ENCODE results near the gene RAB11B. TPM values are rescaled to one million over a fixed set of nuclear protein-coding genes. Genes with fewer than 3 reads are reported as not detected.
A peak's percentile ranks its signal among the peaks of the same experiment; 100 is the strongest.

The RAB11B gene
- total and polyA plus RNA-seq, 2 of the 13 experiments (the other 11 are each of a cell fraction or from before 2014, with no cell fraction given) = 6.0 to 28.4 TPM

DNA sequence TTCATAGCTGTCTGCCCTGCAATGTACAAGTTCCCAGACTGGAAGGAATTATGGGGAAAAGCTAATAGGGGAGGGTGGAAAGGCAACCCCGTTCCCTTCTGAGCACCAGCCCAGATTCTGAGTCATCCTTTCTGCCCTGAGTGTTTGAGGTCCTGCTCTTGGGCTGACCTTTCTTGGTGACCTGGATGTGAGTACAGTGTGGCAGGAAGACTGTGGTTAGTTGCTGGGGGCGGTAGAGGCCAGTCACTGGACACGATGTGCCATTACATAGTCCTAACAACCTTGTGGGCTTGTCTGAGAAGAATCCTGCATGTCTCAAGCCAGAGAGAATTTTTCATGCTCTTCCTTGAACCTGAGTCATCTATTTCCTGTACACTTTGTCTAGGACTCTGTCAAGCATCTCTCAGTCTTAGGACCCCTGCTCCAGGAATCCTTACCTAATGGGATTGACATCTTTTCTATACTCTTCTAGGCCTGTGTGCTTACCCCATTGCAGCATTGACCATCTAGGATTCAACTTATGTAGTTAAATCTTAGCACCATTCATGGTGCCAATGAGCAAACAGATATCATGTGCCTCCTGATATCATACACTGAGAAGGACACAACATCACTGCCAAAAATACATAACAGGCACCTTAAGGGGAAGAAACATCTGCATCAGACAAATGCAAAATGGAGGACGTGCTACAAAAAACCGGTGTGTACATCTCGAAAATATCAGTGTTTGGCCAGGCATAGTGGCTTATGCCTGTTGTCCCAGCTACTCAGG lies 34.3 kb upstream of the RAB11B start (continued):
- TF ChIP-seq, protein P1, sequence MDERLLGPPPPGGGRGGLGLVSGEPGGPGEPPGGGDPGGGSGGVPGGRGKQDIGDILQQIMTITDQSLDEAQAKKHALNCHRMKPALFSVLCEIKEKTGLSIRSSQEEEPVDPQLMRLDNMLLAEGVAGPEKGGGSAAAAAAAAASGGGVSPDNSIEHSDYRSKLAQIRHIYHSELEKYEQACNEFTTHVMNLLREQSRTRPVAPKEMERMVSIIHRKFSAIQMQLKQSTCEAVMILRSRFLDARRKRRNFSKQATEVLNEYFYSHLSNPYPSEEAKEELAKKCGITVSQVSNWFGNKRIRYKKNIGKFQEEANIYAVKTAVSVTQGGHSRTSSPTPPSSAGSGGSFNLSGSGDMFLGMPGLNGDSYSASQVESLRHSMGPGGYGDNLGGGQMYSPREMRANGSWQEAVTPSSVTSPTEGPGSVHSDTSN (CRISPR knock-in tag; IDR thresholded peaks at IDR 0.05) = no peak
- TF ChIP-seq MIXL1 (CRISPR knock-in tag; IDR thresholded peaks at IDR 0.05) (peak; percentile 53; the same call in 1 of the 2 replicates), ZKSCAN8 (CRISPR knock-in tag; IDR thresholded peaks at IDR 0.05; ENCODE audit: borderline replicate concordance) (0 out of 2 replicates have a peak, but pooled peaks have one; percentile 32), SOX5 (CRISPR knock-in tag; IDR thresholded peaks at IDR 0.05; ENCODE audit: borderline replicate concordance) (peak; percentile 73; the same call in 1 of the 2 replicates), FOSL1 (CRISPR knock-in tag; IDR thresholded peaks at IDR 0.05; ENCODE audit: borderline replicate concordance) (no peak; the same call in 1 of the 2 replicates), ZNF333 (CRISPR knock-in tag; IDR thresholded peaks at IDR 0.05; ENCODE audit: borderline replicate concordance) (no peak)
- TF ChIP-seq, protein P2, sequence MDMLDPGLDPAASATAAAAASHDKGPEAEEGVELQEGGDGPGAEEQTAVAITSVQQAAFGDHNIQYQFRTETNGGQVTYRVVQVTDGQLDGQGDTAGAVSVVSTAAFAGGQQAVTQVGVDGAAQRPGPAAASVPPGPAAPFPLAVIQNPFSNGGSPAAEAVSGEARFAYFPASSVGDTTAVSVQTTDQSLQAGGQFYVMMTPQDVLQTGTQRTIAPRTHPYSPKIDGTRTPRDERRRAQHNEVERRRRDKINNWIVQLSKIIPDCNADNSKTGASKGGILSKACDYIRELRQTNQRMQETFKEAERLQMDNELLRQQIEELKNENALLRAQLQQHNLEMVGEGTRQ (IDR thresholded peaks at IDR 0.05; ENCODE audit: low read depth, low read length) = no peak
- TF ChIP-seq, protein P2 (CRISPR knock-in tag; IDR thresholded peaks at IDR 0.05; ENCODE audit: borderline replicate concordance) = no peak
- TF ChIP-seq, protein P3, sequence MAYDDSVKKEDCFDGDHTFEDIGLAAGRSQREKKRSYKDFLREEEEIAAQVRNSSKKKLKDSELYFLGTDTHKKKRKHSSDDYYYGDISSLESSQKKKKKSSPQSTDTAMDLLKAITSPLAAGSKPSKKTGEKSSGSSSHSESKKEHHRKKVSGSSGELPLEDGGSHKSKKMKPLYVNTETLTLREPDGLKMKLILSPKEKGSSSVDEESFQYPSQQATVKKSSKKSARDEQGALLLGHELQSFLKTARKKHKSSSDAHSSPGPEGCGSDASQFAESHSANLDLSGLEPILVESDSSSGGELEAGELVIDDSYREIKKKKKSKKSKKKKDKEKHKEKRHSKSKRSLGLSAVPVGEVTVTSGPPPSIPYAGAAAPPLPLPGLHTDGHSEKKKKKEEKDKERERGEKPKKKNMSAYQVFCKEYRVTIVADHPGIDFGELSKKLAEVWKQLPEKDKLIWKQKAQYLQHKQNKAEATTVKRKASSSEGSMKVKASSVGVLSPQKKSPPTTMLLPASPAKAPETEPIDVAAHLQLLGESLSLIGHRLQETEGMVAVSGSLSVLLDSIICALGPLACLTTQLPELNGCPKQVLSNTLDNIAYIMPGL (CRISPR knock-in tag; IDR thresholded peaks at IDR 0.05; ENCODE audit: borderline replicate concordance in 1 of 2, low read depth in 1 of 2) = no peak
- TF ChIP-seq, protein P4, sequence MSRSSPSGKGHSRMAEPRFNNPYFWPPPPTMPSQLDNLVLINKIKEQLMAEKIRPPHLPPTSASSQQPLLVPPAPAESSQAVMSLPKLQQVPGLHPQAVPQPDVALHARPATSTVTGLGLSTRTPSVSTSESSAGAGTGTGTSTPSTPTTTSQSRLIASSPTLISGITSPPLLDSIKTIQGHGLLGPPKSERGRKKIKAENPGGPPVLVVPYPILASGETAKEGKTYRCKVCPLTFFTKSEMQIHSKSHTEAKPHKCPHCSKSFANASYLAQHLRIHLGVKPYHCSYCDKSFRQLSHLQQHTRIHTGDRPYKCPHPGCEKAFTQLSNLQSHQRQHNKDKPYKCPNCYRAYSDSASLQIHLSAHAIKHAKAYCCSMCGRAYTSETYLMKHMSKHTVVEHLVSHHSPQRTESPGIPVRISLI (CRISPR knock-in tag; IDR thresholded peaks at IDR 0.05; ENCODE audit: borderline replicate concordance) = peak; percentile 32; the same call in 1 of the 2 replicates
- TF ChIP-seq, protein P5, sequence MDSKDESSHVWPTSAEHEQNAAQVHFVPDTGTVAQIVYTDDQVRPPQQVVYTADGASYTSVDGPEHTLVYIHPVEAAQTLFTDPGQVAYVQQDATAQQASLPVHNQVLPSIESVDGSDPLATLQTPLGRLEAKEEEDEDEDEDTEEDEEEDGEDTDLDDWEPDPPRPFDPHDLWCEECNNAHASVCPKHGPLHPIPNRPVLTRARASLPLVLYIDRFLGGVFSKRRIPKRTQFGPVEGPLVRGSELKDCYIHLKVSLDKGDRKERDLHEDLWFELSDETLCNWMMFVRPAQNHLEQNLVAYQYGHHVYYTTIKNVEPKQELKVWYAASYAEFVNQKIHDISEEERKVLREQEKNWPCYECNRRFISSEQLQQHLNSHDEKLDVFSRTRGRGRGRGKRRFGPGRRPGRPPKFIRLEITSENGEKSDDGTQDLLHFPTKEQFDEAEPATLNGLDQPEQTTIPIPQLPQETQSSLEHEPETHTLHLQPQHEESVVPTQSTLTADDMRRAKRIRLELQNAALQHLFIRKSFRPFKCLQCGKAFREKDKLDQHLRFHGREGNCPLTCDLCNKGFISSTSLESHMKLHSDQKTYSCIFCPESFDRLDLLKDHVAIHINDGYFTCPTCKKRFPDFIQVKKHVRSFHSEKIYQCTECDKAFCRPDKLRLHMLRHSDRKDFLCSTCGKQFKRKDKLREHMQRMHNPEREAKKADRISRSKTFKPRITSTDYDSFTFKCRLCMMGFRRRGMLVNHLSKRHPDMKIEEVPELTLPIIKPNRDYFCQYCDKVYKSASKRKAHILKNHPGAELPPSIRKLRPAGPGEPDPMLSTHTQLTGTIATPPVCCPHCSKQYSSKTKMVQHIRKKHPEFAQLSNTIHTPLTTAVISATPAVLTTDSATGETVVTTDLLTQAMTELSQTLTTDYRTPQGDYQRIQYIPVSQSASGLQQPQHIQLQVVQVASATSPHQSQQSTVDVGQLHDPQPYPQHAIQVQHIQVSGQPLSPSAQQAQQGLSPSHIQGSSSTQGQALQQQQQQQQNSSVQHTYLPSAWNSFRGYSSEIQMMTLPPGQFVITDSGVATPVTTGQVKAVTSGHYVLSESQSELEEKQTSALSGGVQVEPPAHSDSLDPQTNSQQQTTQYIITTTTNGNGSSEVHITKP (CRISPR knock-in tag; IDR thresholded peaks at IDR 0.05; ENCODE audit: low read depth) = peak; percentile 54; the same call in 1 of the 2 replicates
- TF ChIP-seq, protein P6, sequence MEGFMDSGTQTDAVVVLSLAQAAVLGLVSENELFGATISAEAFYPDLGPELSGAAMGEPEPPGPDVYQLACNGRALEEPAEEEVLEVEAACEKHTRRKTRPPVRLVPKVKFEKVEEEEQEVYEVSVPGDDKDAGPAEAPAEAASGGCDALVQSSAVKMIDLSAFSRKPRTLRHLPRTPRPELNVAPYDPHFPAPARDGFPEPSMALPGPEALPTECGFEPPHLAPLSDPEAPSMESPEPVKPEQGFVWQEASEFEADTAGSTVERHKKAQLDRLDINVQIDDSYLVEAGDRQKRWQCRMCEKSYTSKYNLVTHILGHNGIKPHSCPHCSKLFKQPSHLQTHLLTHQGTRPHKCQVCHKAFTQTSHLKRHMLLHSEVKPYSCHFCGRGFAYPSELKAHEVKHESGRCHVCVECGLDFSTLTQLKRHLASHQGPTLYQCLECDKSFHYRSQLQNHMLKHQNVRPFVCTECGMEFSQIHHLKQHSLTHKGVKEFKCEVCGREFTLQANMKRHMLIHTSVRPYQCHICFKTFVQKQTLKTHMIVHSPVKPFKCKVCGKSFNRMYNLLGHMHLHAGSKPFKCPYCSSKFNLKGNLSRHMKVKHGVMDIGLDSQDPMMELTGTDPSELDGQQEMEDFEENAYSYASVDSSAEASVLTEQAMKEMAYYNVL (CRISPR knock-in tag; IDR thresholded peaks at IDR 0.05; ENCODE audit: borderline replicate concordance) = 0 out of 2 replicates have a peak, but pooled peaks have one; percentile 31
- TF ChIP-seq, protein P7, sequence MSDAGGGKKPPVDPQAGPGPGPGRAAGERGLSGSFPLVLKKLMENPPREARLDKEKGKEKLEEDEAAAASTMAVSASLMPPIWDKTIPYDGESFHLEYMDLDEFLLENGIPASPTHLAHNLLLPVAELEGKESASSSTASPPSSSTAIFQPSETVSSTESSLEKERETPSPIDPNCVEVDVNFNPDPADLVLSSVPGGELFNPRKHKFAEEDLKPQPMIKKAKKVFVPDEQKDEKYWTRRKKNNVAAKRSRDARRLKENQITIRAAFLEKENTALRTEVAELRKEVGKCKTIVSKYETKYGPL (CRISPR knock-in tag; IDR thresholded peaks at IDR 0.05) = no peak
